Measurements from ENCODE around the gene FOXJ2.
"Not testable (repeated sequence)": the region's sequence is repeated elsewhere in the genome, so short reads cannot be mapped to it uniquely, and the experiment has no call there.

- not testable (repeated sequence) for TF ChIP-seq CTCF, POLR2AphosphoS5, EP300, POLR2A (IDR thresholded peaks at IDR 0.05)
These were observed 27.6 kb upstream of the FOXJ2 start for GRCh38 chr12:8004897-8005296.

Data from gastroesophageal sphincter (tissue), 3 donors.